SU-DHL-6 (cell line): Measurements from ENCODE around the gene SMAD6.

ENCODE experiments used
- H2AFZ ChIP-seq: fragments of 200-600 bp; sonication (generic); 2 replicates; pipeline ENCODE4 v1.6.1; 2014; ENCODE audit warnings: low read depth, mild to moderate bottlenecking, moderate library complexity, mixed read lengths, antibody characterized with exemption, low read length; ENCODE audit not compliant: severe bottlenecking
- H3F3A ChIP-seq: fragments of 200-600 bp; shearing (Covaris generic); 2 replicates; pipeline ENCODE4 v1.6.0; 2016; ENCODE audit warnings: antibody characterized with exemption, mild to moderate bottlenecking; ENCODE audit not compliant: insufficient read depth
- H3K27ac ChIP-seq: fragments of 200-600 bp; sonication (generic); 2 replicates; pipeline ENCODE4 v1.5.1; 2016; ENCODE audit warnings: low read depth, mild to moderate bottlenecking, low read length, moderate library complexity, mixed read lengths
- H3K27me3 ChIP-seq: fragments of 200-600 bp; sonication (generic), shearing (Covaris generic); 2 replicates; pipeline ENCODE4 v1.6.0; 2014; ENCODE audit warnings: mild to moderate bottlenecking, low read length
- H3K36me3 ChIP-seq: fragments of 200-600 bp; sonication (generic); 2 replicates; pipeline ENCODE4 v1.6.1; 2014; ENCODE audit warnings: mild to moderate bottlenecking, low read length, mixed read lengths
- H3K4me2 ChIP-seq: fragments of 300-600, 200-600 bp; shearing (Covaris generic), sonication (generic); 2 replicates; pipeline ENCODE4 v1.6.0; 2014; ENCODE audit warnings: low read length, low read depth, mild to moderate bottlenecking; ENCODE audit not compliant: poor library complexity, severe bottlenecking
- H3K4me3 ChIP-seq: fragments of 200-600 bp; sonication (generic); 2 replicates; pipeline ENCODE4 v1.5.1; 2014; ENCODE audit warnings: antibody characterized with exemption, low read length, mild to moderate bottlenecking, mixed read lengths; ENCODE audit not compliant: insufficient read depth, poor library complexity, severe bottlenecking
- H3K79me2 ChIP-seq: fragments of 200-600 bp; sonication (generic); 2 replicates; pipeline ENCODE4 v1.6.1; 2014; ENCODE audit warnings: mild to moderate bottlenecking, low read length, moderate library complexity; ENCODE audit not compliant: insufficient read depth
- H3K9ac ChIP-seq: fragments of 200-600 bp; sonication (generic); 2 replicates; pipeline ENCODE4 v1.7.0; 2014; ENCODE audit warnings: mild to moderate bottlenecking, low read length
- H3K9me2 ChIP-seq: fragments of 200-600 bp; sonication (generic); replicated peaks from 2 replicates; pipeline ENCODE4 v1.6.1; 2014; ENCODE audit warnings: low read length; ENCODE audit not compliant: insufficient read depth
- H3K9me3 ChIP-seq: fragments of 200-600 bp; sonication (generic); 2 replicates; pipeline ENCODE4 v1.6.1; 2014; ENCODE audit warnings: low read length, mixed read lengths; ENCODE audit not compliant: insufficient read depth
- H4K20me1 ChIP-seq: fragments of 200-600 bp; sonication (generic); 2 replicates; pipeline ENCODE4 v1.6.1; 2014; ENCODE audit warnings: low read depth, mild to moderate bottlenecking, antibody characterized with exemption, low read length, moderate library complexity, mixed read lengths
- CTCF ChIP-seq: fragments of 200-600 bp; sonication (generic); IDR thresholded peaks from one replicate; pipeline ENCODE4 v1.5.1; 2017; ENCODE audit warnings: antibody characterized with exemption, mild to moderate bottlenecking, low read length, moderate library complexity; ENCODE audit not compliant: insufficient read depth, poor library complexity, severe bottlenecking
- EZH2phosphoT487 ChIP-seq: fragments of 200-600 bp; sonication (generic), shearing (Covaris generic); conservative IDR thresholded peaks from 2 replicates; pipeline ENCODE4 v1.6.1; 2018; ENCODE audit warnings: mild to moderate bottlenecking, antibody characterized with exemption, low read length, moderate library complexity, mixed read lengths

SMAD6 gene

GRCh38 chr15:66803182-66803729 lies 101.2 kb downstream of the SMAD6 start:
- no peak overlapping the region for H3K27ac ChIP-seq
- H4K20me1 ChIP-seq = no peaks in the 10 kb centered on the region
- H2AFZ ChIP-seq = no peak overlapping the region
- no peaks in the 10 kb centered on the region for H3K9me2 ChIP-seq
- H3K36me3 ChIP-seq = no peaks in the 10 kb centered on the region
- no peaks in the 10 kb centered on the region for H3K27me3 ChIP-seq
- no peaks in the 10 kb centered on the region for H3K9me3 ChIP-seq
- no peaks in the 10 kb centered on the region for H3K79me2 ChIP-seq
- TF ChIP-seq CTCF (no peak), EZH2phosphoT487 (no peak)
- H3K4me2 ChIP-seq = no peak overlapping the region
- H3F3A ChIP-seq = no peaks in the 10 kb centered on the region
- no peak overlapping the region for H3K9ac ChIP-seq
- no peak overlapping the region for H3K4me3 ChIP-seq

- TF ChIP-seq CTCF (no peak), EZH2phosphoT487 (no peak)
- no peak overlapping the region for H3K4me3 ChIP-seq
- H3K36me3 ChIP-seq = no peaks in the 10 kb centered on the region
- no peak overlapping the region for H3K9ac ChIP-seq
- H3F3A ChIP-seq = no peaks in the 10 kb centered on the region
- no peak overlapping the region for H3K4me2 ChIP-seq
- no peak overlapping the region for H2AFZ ChIP-seq
- no peaks in the 10 kb centered on the region for H4K20me1 ChIP-seq
- no peaks in the 10 kb centered on the region for H3K79me2 ChIP-seq
- H3K27ac ChIP-seq = no peak overlapping the region
- H3K9me3 ChIP-seq = no peaks in the 10 kb centered on the region
- no peaks in the 10 kb centered on the region for H3K27me3 ChIP-seq
- H3K9me2 ChIP-seq = no peaks in the 10 kb centered on the region
Measured at GRCh38 chr15:66803749-66804148, 101.7 kb downstream of the SMAD6 start.

GRCh38 chr15:66805202-66805885 lies 103.3 kb downstream of the SMAD6 start:
- no peak for TF ChIP-seq CTCF
- TF ChIP-seq EZH2phosphoT487 = no peak
- H3K4me2 ChIP-seq = no peak overlapping the region
- H4K20me1 ChIP-seq = no peaks in the 10 kb centered on the region
- H3K36me3 ChIP-seq = no peaks in the 10 kb centered on the region
- H3K9ac ChIP-seq = no peak overlapping the region
- no peaks in the 10 kb centered on the region for H3F3A ChIP-seq
- H3K9me3 ChIP-seq = no peaks in the 10 kb centered on the region
- no peaks in the 10 kb centered on the region for H3K9me2 ChIP-seq
- H3K27ac ChIP-seq = no peak overlapping the region
- H3K4me3 ChIP-seq = no peak overlapping the region
- no peak overlapping the region for H2AFZ ChIP-seq
- no peaks in the 10 kb centered on the region for H3K79me2 ChIP-seq
- no peaks in the 10 kb centered on the region for H3K27me3 ChIP-seq
